GM19328 (cell line): Measurements from ENCODE around the gene DLG2.
"Not testable (repeated sequence)": the region's sequence is repeated elsewhere in the genome, so short reads cannot be mapped to it uniquely, and the experiment has no call there.

ENCODE experiments used
- ATAC-seq: cut with Tn5 transposase; IDR thresholded peaks from one replicate; pipeline ENCODE4 v1.9.1; 2021; ENCODE audit warnings: mild to moderate bottlenecking, moderate library complexity; ENCODE audit not compliant: unreplicated experiment

Gene DLG2

GRCh38 chr11:85647078-85647477, 19.9 kb upstream of the DLG2 start:
- ATAC-seq: no peak

GRCh38 chr11:85643191-85643614, 16.1 kb upstream of the DLG2 start:
- ATAC-seq: no peak

- ATAC-seq: no peak
These were observed 7.6 kb upstream of the DLG2 start for GRCh38 chr11:85634747-85635146.

GRCh38 chr11:85628771-85629341, 1.7 kb upstream of the DLG2 start:
- peak; percentile 3 for ATAC-seq

- ATAC-seq: peak; percentile 99
These were observed 1.0 kb upstream of the DLG2 start, which contains the start of gene TMEM126B for GRCh38 chr11:85627998-85628770. TSS of gene TMEM126B (plus strand) at chr11:85628593. CDS start at chr11:85628608, 15 bp downstream.

GRCh38 chr11:85626496-85626895, 648 bp downstream of the DLG2 start:
- no peak for ATAC-seq

- ATAC-seq: no peak
These were observed 6.9 kb downstream of the DLG2 start for GRCh38 chr11:85620256-85620655.

GRCh38 chr11:85619499-85619898, 7.6 kb downstream of the DLG2 start:
- ATAC-seq: no peak

GRCh38 chr11:85611643-85612042, 15.5 kb downstream of the DLG2 start:
- ATAC-seq: not testable (repeated sequence)

- not testable (repeated sequence) for ATAC-seq
These were observed 17.9 kb downstream of the DLG2 start for GRCh38 chr11:85609286-85609685.

- ATAC-seq: not testable (repeated sequence)
These were observed 18.5 kb downstream of the DLG2 start for GRCh38 chr11:85608621-85609020.

- ATAC-seq: not testable (repeated sequence)
These were observed 20.9 kb downstream of the DLG2 start for GRCh38 chr11:85606237-85606636.

GRCh38 chr11:85603220-85603619, 23.9 kb downstream of the DLG2 start:
- ATAC-seq: no peak

GRCh38 chr11:85602526-85603213, 24.5 kb downstream of the DLG2 start:
- no peak for ATAC-seq

- no peak for ATAC-seq
These were observed 28.1 kb downstream of the DLG2 start for GRCh38 chr11:85599083-85599482.

GRCh38 chr11:85596886-85597285, 30.3 kb downstream of the DLG2 start:
- ATAC-seq: no peak

GRCh38 chr11:85595285-85595884, 31.8 kb downstream of the DLG2 start:
- no peak for ATAC-seq

GRCh38 chr11:85590848-85591483, 36.2 kb downstream of the DLG2 start:
- peak; percentile 55 for ATAC-seq

- no peak for ATAC-seq
These were observed 37.8 kb downstream of the DLG2 start for GRCh38 chr11:85589373-85589772.

- no peak for ATAC-seq
These were observed 45.0 kb downstream of the DLG2 start for GRCh38 chr11:85582111-85582510.

- no peak for ATAC-seq
These were observed 51.8 kb downstream of the DLG2 start for GRCh38 chr11:85575388-85575787.
